WTC11 (cell line): ENCODE measurements around the gene CDRT4. TPM values are rescaled to one million over a fixed set of nuclear protein-coding genes. Genes with fewer than 3 reads are reported as not detected.

ENCODE experiments used
- ATAC-seq: fragments of 200-7000 bp; cut with Tn5 transposase; 2 replicates; pipeline ENCODE4 v1.10.0; 2021; ENCODE audit warnings: mild to moderate bottlenecking, moderate library complexity
- CTCF ChIA-PET: fragments of 300-600 bp; sonication (Branson Sonifier 250); formaldehyde crosslinking; loops from one replicate; lab custom pipeline; 2021; ENCODE audit warnings: antibody characterized with exemption; lab: Charles Lee
- POLR2A ChIA-PET: fragments of 350-600 bp; sonication (Branson Sonifier 250); formaldehyde crosslinking; loops from one replicate; lab custom pipeline; 2021; ENCODE audit warnings: antibody characterized with exemption; lab: Charles Lee
- DNase-seq: peaks from one replicate; pipeline ENCODE4 v3.0.0; 2021; ENCODE audit warnings: low spot score
- H3K27ac Mint-ChIP-seq: 2 replicates; pipeline ENCODE4 v1.8.0; 2021; ENCODE audit warnings: mixed read lengths
- H3K27me3 Mint-ChIP-seq: 2 replicates; pipeline ENCODE4 v1.8.0; 2021; ENCODE audit warnings: low read depth, mild to moderate bottlenecking, moderate library complexity, mixed read lengths
- H3K36me3 Mint-ChIP-seq: 2 replicates; pipeline ENCODE4 v1.8.0; 2021; ENCODE audit warnings: mixed read lengths
- H3K4me1 Mint-ChIP-seq: 2 replicates; pipeline ENCODE4 v1.8.0; 2022; ENCODE audit warnings: mixed read lengths
- H3K4me3 Mint-ChIP-seq: 2 replicates; pipeline ENCODE4 v1.8.0; 2021; ENCODE audit warnings: mild to moderate bottlenecking, moderate library complexity, mixed read lengths
- H3K9me3 Mint-ChIP-seq: 2 replicates; pipeline ENCODE4 v1.8.0; 2021; ENCODE audit warnings: mixed read lengths
- AFF4 ChIP-seq: sonication (generic); formaldehyde crosslinking; IDR thresholded peaks from 2 replicates; pipeline ENCODE4 v1.8.1; 2023; ENCODE audit warnings: mild to moderate bottlenecking, missing genetic modification reagents, borderline replicate concordance
- CREM ChIP-seq: sonication (generic); formaldehyde crosslinking; IDR thresholded peaks from 2 replicates; pipeline ENCODE4 v1.8.1; 2022; ENCODE audit warnings: mild to moderate bottlenecking, missing genetic modification reagents, moderate library complexity
- CTCF ChIP-seq: fragments of 200-600 bp; IDR thresholded peaks from 2 replicates; pipeline ENCODE4 v1.8.0; 2022; ENCODE audit warnings: antibody characterized with exemption
- ETV6 ChIP-seq: sonication (generic); formaldehyde crosslinking; IDR thresholded peaks from 2 replicates; pipeline ENCODE4 v1.8.1; 2022; ENCODE audit warnings: mild to moderate bottlenecking, missing genetic modification reagents
- GABPB1 ChIP-seq: sonication (generic); formaldehyde crosslinking; IDR thresholded peaks from 2 replicates; pipeline ENCODE4 v1.8.1; 2023; ENCODE audit warnings: mild to moderate bottlenecking, missing genetic modification reagents
- GRHL2 ChIP-seq: fragments of 250-450 bp; sonication (Bioruptor Pico); IDR thresholded peaks from 2 replicates; pipeline ENCODE4 v1.8.0; 2022; ENCODE audit warnings: mild to moderate bottlenecking, moderate library complexity; ENCODE audit not compliant: insufficient replicate concordance, severe bottlenecking
- MAX ChIP-seq: sonication (generic); formaldehyde crosslinking; IDR thresholded peaks from 2 replicates; pipeline ENCODE4 v1.8.0; 2022; ENCODE audit warnings: mild to moderate bottlenecking, missing genetic modification reagents
- PRDM15 ChIP-seq: sonication (generic); formaldehyde crosslinking; IDR thresholded peaks from 2 replicates; pipeline ENCODE4 v1.8.0; 2022; ENCODE audit warnings: missing genetic modification reagents
- SMAD4 ChIP-seq: sonication (generic); formaldehyde crosslinking; IDR thresholded peaks from 2 replicates; pipeline ENCODE4 v1.8.0; 2022; ENCODE audit warnings: mild to moderate bottlenecking, missing genetic modification reagents
- TEAD1 ChIP-seq: sonication (generic); formaldehyde crosslinking; IDR thresholded peaks from 2 replicates; pipeline ENCODE4 v1.8.0; 2022; ENCODE audit warnings: mild to moderate bottlenecking, missing genetic modification reagents
- ZNF532 ChIP-seq: fragments of 250-450 bp; sonication (Bioruptor Pico); IDR thresholded peaks from 2 replicates; pipeline ENCODE4 v1.9.0; 2021; ENCODE audit warnings: mild to moderate bottlenecking, borderline replicate concordance
- total RNA-seq: library from RNA; stranded (reverse); gene quantifications from 3 replicates; pipeline ENCODE4 v1.2.3, GENCODE V29; 2021

CDRT4 gene
- total RNA-seq, 1 experiment from 2014 or later = 4.9 TPM

- DNase-seq (peak; percentile 59), ATAC-seq (peak; percentile 77)
- POLR2A ChIA-PET = no interaction called here
- H3K27ac Mint-ChIP-seq = no peak overlapping the region
- peaks cover 6% of the 10 kb centered on the region; the same call in 1 of the 2 replicates for H3K4me1 Mint-ChIP-seq
- peaks cover 32% of the 10 kb centered on the region for H3K36me3 Mint-ChIP-seq
- H3K4me3 Mint-ChIP-seq = no peak overlapping the region
- H3K27me3 Mint-ChIP-seq = no peaks in the 10 kb centered on the region
- peaks cover 12% of the 10 kb centered on the region for H3K9me3 Mint-ChIP-seq
- CTCF ChIA-PET = interaction anchor here (0.6 to 3.5 kb wide), 21 partner anchors 9 to 203 kb away, joined by 3 to 29 read pairs (median 3); no protein-coding TSS in a partner anchor
- TF ChIP-seq CREM (CRISPR knock-in tag) (no peak), ETV6 (peak; percentile 99), CTCF (peak; percentile 28; the same call in 1 of the 2 replicates)
Observed at GRCh38 chr17:15436473-15437302, 30.7 kb downstream of the CDRT4 start.

- Mint-ChIP-seq H3K27me3 (no peaks in the 10 kb centered on the region), H3K27ac (no peak overlapping the region), H3K9me3 (0 out of 2 replicates have a peak, but pooled peaks cover 5% of the 10 kb centered on the region), H3K36me3 (peaks cover 24% of the 10 kb centered on the region), H3K4me3 (no peak overlapping the region), H3K4me1 (peaks cover 6% of the 10 kb centered on the region; the same call in 1 of the 2 replicates)
- ATAC-seq (no peak), DNase-seq (no peak)
- POLR2A ChIA-PET = no interaction called here
- CTCF ChIA-PET = interaction anchor here (1.1 to 2.9 kb wide), 4 partner anchors 9 to 187 kb away, joined by 3 to 18 read pairs (median 7); no protein-coding TSS in a partner anchor
- no peak for TF ChIP-seq SMAD4
- TF ChIP-seq ZNF532 (CRISPR knock-in tag) = no peak
- no peak for TF ChIP-seq AFF4
Observed at GRCh38 chr17:15434956-15435355, 32.5 kb downstream of the CDRT4 start.

GRCh38 chr17:15432807-15433611 lies 34.4 kb downstream of the CDRT4 start:
- peaks cover 6% of the 10 kb centered on the region; the same call in 1 of the 2 replicates for H3K4me1 Mint-ChIP-seq
- ATAC-seq (no peak), DNase-seq (no peak)
- peaks cover 14% of the 10 kb centered on the region; the same call in 1 of the 2 replicates for H3K9me3 Mint-ChIP-seq
- ChIA-PET CTCF (interaction anchor here (0.6 to 2.1 kb wide), 4 partner anchors 24 to 262 kb away, joined by 3 to 8 read pairs (median 4); no protein-coding TSS in a partner anchor), POLR2A (interaction anchor here (0.6 kb wide), 2 partner anchors 49 to 170 kb away, joined by 3 to 7 read pairs; no protein-coding TSS in a partner anchor)
- H3K27me3 Mint-ChIP-seq = peaks cover 3% of the 10 kb centered on the region; the same call in 1 of the 2 replicates
- peaks cover 18% of the 10 kb centered on the region for H3K36me3 Mint-ChIP-seq
- H3K4me3 Mint-ChIP-seq = no peak overlapping the region
- no peak overlapping the region; the same call in 1 of the 2 replicates for H3K27ac Mint-ChIP-seq
- TF ChIP-seq MAX (CRISPR knock-in tag) (no peak), PRDM15 (no peak), GABPB1 (CRISPR knock-in tag) (0 out of 2 replicates have a peak, but pooled peaks have one; percentile 43), TEAD1 (CRISPR knock-in tag) (no peak), GRHL2 (CRISPR knock-in tag) (no peak)
